Peyer's patch (tissue), 4 donors: ENCODE results near the gene SLC24A4. TPM values are rescaled to one million over a fixed set of nuclear protein-coding genes. Genes with fewer than 3 reads are reported as not detected.

Source experiments
- DNase-seq, 3 donors: peaks; one replicate each; pipeline ENCODE4 v3.0.0-alpha.2; 2017 to 2019
- H3K27ac ChIP-seq, 4 donors: fragments of 200-600 bp; sonication (generic); one replicate each; pipeline ENCODE4 v1.5.1; 2016 to 2019
- H3K27me3 ChIP-seq, 2 donors: fragments of 200-600 bp; sonication (generic); one replicate each; pipeline ENCODE4 v1.5.1; 2019
- H3K36me3 ChIP-seq, 3 donors: fragments of 200-600 bp; sonication (generic); one replicate each; pipeline ENCODE4 v1.5.1; 2016 to 2019
- H3K4me1 ChIP-seq, 4 donors: fragments of 200-600 bp; sonication (generic); one replicate each; pipeline ENCODE4 v1.5.1; 2016 to 2019
- H3K4me3 ChIP-seq, 4 donors: fragments of 200-600 bp; sonication (generic); 1 replicate in 3 of 4; 2 replicates in 1 of 4; pipeline ENCODE4 v1.5.1; 2016 to 2019; ENCODE audit warnings: mild to moderate bottlenecking in 1 of 4
- H3K9me3 ChIP-seq, 4 donors: fragments of 200-600 bp; sonication (generic); one replicate each; pipeline ENCODE4 v1.5.1; 2016 to 2019; ENCODE audit warnings: mild to moderate bottlenecking in 1 of 4
- POLR2A ChIP-seq, 2 donors: fragments of 450-650 bp; IDR thresholded peaks; one replicate each; pipeline ENCODE4 v1.5.1; 2017; ENCODE audit warnings: antibody characterized with exemption in 2 of 2, mild to moderate bottlenecking in 2 of 2, moderate library complexity in 2 of 2
- total RNA-seq, 4 donors: library from RNA; depleted of rRNA; stranded (reverse); fragments of >200 nt; gene quantifications; one replicate each; pipeline ENCODE4 v1.1.0, GENCODE V29; 2016
- TF ChIP-seq, protein P1 (sequence below), 6 experiments: fragments of 450-650 bp in 4 of 6; fragments of 200-600 bp in 2 of 6; sonication (generic) in 1 of 6; IDR thresholded peaks; one replicate each; pipeline ENCODE4 v1.5.1; 2017 to 2019; ENCODE audit warnings: antibody characterized with exemption in 6 of 6, mild to moderate bottlenecking in 3 of 6, moderate library complexity in 1 of 6

SLC24A4 gene
- total RNA-seq, 4 donors from 2014 or later, result 0.18 to 1.7 (median 0.54) TPM; not detected in 1

- no peak for DNase-seq
- Histone ChIP-seq H3K27me3 (no peaks in the 10 kb centered on the region), H3K4me3 (no peak overlapping the region), H3K36me3 (no peaks in the 10 kb centered on the region), H3K27ac (no peak overlapping the region), H3K9me3 (peaks cover 0 to 4% (median 2%) of the 10 kb centered on the region in 4 donors), H3K4me1 (no peaks in the 10 kb centered on the region)
- TF ChIP-seq, protein P1, sequence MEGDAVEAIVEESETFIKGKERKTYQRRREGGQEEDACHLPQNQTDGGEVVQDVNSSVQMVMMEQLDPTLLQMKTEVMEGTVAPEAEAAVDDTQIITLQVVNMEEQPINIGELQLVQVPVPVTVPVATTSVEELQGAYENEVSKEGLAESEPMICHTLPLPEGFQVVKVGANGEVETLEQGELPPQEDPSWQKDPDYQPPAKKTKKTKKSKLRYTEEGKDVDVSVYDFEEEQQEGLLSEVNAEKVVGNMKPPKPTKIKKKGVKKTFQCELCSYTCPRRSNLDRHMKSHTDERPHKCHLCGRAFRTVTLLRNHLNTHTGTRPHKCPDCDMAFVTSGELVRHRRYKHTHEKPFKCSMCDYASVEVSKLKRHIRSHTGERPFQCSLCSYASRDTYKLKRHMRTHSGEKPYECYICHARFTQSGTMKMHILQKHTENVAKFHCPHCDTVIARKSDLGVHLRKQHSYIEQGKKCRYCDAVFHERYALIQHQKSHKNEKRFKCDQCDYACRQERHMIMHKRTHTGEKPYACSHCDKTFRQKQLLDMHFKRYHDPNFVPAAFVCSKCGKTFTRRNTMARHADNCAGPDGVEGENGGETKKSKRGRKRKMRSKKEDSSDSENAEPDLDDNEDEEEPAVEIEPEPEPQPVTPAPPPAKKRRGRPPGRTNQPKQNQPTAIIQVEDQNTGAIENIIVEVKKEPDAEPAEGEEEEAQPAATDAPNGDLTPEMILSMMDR (IDR thresholded peaks at IDR 0.05), result no peak
- no peak for TF ChIP-seq POLR2A (IDR thresholded peaks at IDR 0.05)
Observed at GRCh38 chr14:92464156-92464555, 141.2 kb downstream of the SLC24A4 start.

GRCh38 chr14:92464716-92465115, 141.8 kb downstream of the SLC24A4 start:
- no peak overlapping the region for H3K4me3 ChIP-seq
- no peaks in the 10 kb centered on the region for H3K4me1 ChIP-seq
- peaks cover 0 to 4% (median 2%) of the 10 kb centered on the region in 4 donors for H3K9me3 ChIP-seq
- H3K36me3 ChIP-seq, result no peaks in the 10 kb centered on the region
- no peak for TF ChIP-seq POLR2A (IDR thresholded peaks at IDR 0.05)
- H3K27ac ChIP-seq, result no peak overlapping the region
- no peaks in the 10 kb centered on the region for H3K27me3 ChIP-seq
- DNase-seq, result peak in 1 of 3 donors; percentile 29

DNA sequence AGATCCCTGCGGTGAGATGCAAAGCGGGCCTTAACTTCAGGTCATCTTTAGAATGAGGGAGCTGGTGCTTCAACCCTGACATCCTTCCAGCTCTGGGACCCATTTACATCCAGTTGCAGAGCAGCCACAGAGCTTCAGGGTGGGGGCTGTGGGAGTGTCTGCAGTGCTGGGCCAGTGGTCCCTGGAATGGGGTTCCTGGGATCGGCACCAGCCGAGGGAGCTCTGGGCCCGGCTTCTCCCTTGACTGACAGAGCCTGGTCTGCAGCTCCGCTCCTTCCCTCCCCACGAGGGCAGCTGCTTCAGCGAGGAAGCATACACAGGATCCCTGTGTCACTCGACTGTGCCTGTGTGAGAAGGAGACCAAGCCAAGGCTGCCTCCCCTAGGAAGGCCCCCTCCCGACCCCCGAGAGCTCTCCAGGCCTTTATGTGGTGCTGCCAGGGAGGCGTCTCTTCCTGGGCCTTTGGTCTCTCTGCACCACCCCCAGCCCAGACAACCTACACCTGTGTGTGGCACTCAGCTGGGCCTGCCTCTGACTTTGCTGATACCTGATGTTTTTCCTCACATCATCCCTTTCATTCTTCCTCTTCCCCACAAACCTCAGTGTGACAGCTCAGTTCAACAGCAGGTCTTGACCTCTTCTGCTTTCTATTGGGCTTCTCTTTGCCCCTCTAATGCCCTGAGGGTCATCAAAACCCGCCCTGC, 142.5 kb downstream of the SLC24A4 start:
- TF ChIP-seq POLR2A (IDR thresholded peaks at IDR 0.05), result no peak
- TF ChIP-seq, protein P1 (IDR thresholded peaks at IDR 0.05), result no peak
- Histone ChIP-seq H3K36me3 (no peaks in the 10 kb centered on the region), H3K27ac (no peak overlapping the region), H3K4me1 (no peaks in the 10 kb centered on the region), H3K27me3 (no peaks in the 10 kb centered on the region), H3K9me3 (peaks cover 0 to 4% (median 2%) of the 10 kb centered on the region in 4 donors), H3K4me3 (no peak overlapping the region)
- DNase-seq, result peak in 1 of 3 donors; percentile 40

DNA sequence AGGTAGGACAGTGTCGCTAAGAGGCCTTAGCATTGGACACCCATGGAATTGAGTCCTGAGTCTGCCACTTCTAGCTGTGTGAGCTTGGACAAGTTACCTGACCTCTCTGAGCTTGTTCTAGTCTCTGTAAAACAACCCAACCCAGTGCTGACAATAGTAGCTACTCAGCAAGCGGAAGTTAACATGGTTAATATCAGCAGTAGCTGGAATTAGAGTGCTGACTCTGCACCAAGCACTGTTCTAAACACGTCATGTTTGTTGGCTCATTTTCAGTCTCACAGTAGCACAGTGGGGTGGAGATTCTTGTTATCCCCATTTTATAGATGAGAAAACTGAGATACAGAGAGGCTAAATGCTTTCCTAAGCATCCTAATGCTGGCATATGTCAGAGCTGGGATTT, 143.1 kb downstream of the SLC24A4 start:
- Histone ChIP-seq H3K27me3 (no peaks in the 10 kb centered on the region), H3K4me1 (no peaks in the 10 kb centered on the region), H3K36me3 (no peaks in the 10 kb centered on the region), H3K9me3 (peaks cover 0 to 4% (median 2%) of the 10 kb centered on the region in 4 donors), H3K4me3 (no peak overlapping the region), H3K27ac (no peak overlapping the region)
- no peak for TF ChIP-seq POLR2A (IDR thresholded peaks at IDR 0.05)
- TF ChIP-seq, protein P1 (IDR thresholded peaks at IDR 0.05), result no peak
- no peak for DNase-seq

GRCh38 chr14:92469515-92469914, 146.6 kb downstream of the SLC24A4 start:
- no peak overlapping the region for H3K27ac ChIP-seq
- H3K4me3 ChIP-seq, result no peak overlapping the region
- H3K9me3 ChIP-seq, result peaks cover 0 to 4% (median 2%) of the 10 kb centered on the region in 4 donors
- H3K4me1 ChIP-seq, result no peaks in the 10 kb centered on the region
- H3K36me3 ChIP-seq, result no peaks in the 10 kb centered on the region
- DNase-seq, result no peak
- TF ChIP-seq, protein P1 (IDR thresholded peaks at IDR 0.05), result no peak
- no peak for TF ChIP-seq POLR2A (IDR thresholded peaks at IDR 0.05)
- H3K27me3 ChIP-seq, result no peaks in the 10 kb centered on the region

GRCh38 chr14:92470215-92470614, 147.2 kb downstream of the SLC24A4 start:
- TF ChIP-seq, protein P1 (IDR thresholded peaks at IDR 0.05), result no peak
- TF ChIP-seq POLR2A (IDR thresholded peaks at IDR 0.05), result no peak
- peaks cover 0 to 4% (median 2%) of the 10 kb centered on the region in 4 donors for H3K9me3 ChIP-seq
- H3K27ac ChIP-seq, result no peak overlapping the region
- no peak for DNase-seq
- H3K4me3 ChIP-seq, result no peak overlapping the region
- no peaks in the 10 kb centered on the region for H3K4me1 ChIP-seq
- H3K36me3 ChIP-seq, result no peaks in the 10 kb centered on the region
- H3K27me3 ChIP-seq, result no peaks in the 10 kb centered on the region
